ENCODE results near the gene LONP1. TPM values are rescaled to one million over a fixed set of nuclear protein-coding genes. Genes with fewer than 3 reads are reported as not detected.
"Not testable (repeated sequence)": the region's sequence is repeated elsewhere in the genome, so short reads cannot be mapped to it uniquely, and the experiment has no call there.

The LONP1 gene
- total RNA-seq, 1 donor from 2014 or later, result 63.9 TPM

DNA sequence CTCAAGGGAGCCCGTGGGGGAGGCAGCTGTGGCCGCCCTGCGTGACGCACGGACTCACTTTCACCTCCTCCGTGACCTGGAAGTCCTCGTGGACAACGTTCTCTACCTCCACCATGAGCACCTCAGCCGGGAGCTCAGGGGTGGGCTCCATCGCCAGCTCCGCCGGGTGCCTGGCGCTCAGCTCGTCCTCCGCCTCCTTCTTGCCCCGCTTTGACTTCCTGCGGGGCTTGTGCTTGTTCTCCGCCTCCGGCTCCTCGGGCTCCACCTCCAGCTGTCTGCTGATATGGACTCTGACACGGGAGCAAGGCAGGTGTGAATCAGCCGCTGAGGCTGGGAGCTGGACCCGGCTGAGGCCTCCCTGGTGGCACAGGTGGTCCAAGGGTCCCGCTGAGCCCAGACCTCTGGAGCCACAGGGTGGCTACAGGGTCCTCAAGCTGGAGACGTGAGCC is 8.2 kb downstream of the LONP1 start:
- DNase-seq (ENCODE audit: low spot score), result no peak

DNA sequence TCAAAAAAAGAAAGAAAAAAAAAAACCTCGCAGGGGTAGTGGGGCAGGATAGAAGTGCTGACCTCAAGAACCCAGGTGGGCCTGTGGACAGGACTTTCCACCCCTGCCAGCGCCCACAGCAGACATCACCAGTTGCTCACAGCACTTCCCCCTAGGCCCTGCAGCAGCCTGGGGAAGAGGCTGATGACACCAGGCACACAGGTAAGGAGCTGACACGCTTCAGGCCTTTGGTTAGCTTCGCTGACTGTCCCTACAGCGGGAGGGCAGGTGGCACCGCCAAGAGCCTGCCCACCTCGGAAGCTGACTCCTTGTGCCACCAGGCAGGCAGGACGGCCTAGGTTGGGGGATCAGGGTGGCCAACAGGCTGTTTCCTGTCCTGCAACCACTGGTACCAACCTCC is 8.9 kb downstream of the LONP1 start:
- no peak for DNase-seq (ENCODE audit: low spot score)

DNA sequence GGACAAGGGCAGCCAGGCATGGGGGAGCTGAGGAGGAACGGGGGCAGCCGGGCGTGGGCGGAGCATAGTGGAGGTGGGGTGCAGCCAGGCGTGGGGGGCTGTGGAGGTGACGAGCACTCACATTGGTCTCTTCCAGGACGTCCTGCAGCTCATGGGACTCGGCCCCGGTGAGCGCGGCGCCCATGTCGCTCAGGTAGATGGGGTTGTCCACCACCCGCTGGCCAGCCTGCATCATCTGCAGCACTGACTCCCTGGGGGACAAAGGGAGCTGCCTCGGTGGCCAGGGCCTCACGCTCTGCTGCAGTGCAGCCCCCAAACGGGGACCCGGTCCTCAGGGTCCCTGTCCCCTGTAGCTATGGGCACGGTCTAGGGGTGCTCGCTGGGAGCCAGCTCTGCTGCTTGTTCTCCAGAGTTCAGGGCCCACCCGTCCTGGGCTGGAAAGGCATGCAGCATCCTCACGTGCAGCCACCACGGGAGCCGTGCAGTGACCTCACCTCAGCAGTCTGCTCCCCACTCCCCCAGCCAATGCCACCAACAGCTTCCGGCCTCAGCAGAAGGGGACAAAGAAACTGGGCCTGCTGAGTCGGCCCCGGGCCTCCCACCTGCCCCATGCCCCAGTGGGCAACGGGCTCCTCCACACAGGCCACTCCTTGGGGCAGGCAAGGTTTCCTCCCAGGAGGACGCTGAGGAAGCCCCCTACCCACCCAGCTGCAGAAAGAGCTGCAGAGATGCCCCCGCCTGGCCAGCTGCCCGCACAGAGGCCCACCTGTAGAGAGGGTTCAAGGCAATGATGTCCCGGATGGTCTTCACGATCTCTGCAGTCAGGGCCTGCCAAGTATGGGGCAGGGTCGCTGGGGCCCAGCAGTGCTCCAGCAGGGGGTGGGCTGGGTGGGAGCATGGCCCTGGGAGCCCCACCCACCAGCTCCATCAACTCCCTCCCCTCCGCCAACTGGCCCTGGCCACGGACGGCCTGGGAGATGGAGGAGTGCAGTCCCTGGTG is 12.1 kb downstream of the LONP1 start:
- no peak for DNase-seq (ENCODE audit: low spot score)

DNA sequence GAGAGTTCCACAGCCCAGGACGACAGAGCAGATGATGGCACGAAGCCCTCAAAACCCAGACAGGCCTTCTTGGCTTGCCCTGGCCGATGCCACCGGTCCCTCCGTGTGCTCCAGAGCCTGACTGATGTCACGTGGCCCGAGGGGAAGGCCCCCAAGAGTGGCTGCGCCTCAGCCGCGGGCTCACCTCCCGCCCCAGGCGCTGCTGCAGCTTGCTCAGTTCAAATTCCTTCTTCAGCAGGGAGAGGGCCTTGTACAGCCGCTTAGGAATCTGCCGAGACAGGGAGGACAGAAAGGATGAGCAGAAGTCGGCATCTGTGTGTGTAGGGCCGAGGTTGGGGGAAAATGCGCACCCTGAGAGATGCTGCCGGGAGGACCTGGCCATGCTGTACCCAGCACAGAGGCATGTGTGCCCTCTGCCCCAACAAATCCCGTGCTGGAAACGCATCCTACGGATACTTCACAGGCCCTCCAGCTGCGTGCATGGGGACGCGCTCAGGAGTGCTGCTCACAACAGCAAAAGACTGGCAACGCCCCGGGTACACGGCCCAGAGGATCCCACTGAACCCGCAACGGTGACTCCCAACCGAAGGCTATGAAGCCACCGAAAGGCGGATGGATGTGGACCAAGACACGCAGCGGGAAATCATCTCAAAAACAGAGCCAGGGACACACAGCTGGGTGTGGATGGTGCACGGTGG is 12.9 kb downstream of the LONP1 start:
- DNase-seq (ENCODE audit: low spot score), result no peak

DNA sequence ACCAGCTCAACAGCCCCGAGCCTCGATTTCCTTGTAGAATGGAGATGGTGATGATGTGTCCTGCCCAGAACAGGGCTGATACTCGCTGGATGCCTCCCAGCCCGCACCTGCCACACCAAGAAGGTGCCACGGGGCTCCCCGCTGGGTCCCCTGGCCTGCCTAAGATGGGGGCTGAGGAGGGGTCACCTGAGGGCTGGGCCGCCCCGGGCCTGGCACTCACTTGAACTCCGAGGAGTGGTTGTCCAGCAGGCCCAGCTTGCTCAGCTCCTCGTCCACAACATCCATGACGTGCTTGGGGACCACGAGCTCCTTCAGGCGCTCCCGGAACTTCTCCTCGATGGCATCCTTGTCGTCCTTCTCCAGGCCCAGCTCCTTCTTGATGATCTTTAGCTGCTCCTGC is 14.4 kb downstream of the LONP1 start:
- no peak for DNase-seq (ENCODE audit: low spot score)

DNA sequence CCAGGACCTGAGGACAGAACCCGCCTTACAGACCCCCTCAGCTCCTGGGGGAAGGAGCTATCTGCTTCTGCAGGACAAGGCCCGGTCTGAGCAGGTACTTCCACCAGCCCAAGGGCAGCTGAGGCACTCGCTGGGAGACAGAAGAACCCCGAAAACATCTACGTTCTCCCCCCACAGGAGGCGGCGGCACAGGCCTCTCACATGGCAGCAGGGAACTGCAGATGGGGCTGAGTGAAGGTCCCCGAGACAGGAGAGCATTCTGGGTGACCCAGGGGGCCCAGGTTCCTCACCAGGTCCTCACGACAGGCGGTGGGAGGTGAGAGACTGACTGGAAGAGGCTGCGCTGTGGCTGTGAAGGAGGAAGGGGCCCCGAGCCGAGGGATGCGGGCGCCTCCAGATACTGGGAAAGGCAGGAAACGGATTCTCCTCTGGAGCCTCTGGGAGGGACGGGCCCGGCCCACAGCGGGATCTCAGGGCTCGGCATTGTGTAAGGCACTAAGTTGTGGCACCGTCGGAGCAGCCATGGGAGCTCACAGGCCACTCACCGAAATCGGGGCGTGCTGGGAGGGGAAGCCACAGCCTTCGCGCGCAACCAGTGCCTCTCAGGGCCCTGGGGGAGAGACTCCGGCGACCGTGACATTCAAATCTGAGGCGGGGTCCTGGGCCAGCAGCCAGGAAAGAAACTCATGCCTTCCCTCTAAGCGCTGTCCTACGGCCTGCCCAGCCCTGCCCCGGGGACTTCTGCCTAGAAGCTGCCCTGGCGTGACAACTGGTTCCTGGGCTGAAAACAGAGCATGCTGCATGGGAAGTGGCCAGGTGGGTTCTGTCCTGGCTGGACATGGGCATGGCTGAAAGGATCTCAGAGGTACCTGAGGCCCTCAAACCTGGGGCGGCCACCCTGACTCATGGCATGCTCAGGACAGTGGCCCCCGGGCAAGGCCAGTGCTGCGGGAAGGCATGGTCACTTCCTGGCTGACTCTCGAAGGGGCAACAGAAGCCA is 15.8 kb downstream of the LONP1 start:
- no peak for DNase-seq (ENCODE audit: low spot score)

DNA sequence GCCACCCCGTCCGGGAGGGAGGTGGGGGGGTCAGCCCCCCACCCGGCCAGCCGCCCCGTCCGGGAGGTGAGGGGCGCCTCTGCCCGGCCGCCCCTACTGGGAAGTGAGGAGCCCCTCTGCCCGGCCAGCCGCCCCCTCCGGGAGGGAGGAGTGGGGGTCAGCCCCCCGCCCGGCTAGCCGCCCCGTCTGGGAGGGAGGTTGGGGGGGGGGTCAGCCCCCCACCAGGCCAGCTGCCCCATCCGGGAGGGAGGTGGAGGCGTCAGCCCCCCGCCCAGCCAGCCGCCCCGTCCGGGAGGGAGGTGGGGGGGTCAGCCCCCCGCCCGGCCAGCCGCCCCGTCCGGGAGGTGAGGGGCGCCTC is 17.9 kb downstream of the LONP1 start:
- not testable (repeated sequence) for DNase-seq (ENCODE audit: low spot score)

DNA sequence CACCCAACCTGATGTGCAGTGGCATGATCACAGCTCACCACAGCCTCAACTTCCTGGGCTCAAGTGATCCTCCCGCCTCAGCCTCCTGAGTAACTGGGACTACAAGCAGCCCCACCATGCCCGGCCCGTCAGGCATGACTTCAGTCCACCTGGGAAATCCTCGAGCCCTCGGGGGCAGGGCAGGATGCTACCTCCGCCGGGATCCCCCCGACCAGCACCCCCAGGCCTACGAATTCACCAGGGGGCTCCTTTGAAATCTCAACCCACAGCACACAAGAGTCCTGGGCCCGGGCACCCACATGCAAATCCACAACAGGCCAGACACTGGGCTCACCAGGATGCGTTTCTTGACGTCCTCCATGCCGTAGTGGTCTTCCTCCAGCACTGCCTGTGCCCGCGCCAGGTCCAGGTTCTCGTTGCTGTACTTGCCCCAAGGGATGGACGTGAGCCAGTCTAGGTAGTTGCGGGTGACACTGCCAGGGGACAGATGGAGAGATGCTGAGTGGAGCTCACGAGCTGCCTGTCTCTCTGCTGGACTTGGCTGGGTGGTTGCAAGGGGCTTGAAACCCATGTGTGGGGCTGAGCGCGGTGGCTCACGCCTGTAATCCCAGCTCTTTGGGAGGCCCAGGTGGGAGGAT is 19.4 kb downstream of the LONP1 start:
- DNase-seq (ENCODE audit: low spot score), result no peak

DNA sequence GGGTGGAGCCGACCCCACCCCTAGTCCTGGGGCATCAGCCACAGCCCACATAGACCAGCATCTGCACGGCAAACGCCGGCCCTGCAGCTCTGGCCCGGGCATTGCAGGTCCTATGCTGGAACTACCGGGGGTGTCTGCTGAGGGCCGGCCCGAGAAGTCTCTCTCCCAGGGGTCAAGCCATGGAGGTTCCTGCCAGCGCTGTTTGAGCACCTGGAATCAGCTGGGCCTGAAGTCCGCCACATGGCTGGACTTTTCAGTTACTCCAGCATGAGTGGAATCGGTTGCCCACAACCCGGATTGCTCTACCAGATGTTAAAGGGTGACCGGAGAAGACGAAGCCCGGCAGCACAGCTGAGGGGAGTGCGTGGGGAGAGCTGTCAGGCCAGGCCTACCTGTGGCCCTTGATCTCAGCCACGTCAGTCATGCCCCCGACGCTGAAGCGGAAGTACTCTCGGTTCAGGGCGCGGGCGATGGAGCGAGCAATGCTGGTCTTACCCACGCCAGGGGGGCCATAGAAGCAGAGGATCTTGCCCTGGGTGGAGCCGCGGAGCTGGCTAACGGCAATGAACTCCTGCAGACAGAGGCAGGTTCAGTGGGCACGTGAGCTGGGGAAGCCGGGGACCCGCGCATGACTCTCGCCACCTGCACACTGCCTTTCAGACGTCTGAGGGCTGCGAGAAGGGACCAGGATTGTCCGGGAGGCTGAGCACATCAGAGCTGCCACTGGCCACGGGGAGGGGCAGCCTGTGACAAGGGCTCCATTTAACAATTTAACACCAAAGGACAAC is 21.1 kb downstream of the LONP1 start:
- no peak for DNase-seq (ENCODE audit: low spot score)

DNA sequence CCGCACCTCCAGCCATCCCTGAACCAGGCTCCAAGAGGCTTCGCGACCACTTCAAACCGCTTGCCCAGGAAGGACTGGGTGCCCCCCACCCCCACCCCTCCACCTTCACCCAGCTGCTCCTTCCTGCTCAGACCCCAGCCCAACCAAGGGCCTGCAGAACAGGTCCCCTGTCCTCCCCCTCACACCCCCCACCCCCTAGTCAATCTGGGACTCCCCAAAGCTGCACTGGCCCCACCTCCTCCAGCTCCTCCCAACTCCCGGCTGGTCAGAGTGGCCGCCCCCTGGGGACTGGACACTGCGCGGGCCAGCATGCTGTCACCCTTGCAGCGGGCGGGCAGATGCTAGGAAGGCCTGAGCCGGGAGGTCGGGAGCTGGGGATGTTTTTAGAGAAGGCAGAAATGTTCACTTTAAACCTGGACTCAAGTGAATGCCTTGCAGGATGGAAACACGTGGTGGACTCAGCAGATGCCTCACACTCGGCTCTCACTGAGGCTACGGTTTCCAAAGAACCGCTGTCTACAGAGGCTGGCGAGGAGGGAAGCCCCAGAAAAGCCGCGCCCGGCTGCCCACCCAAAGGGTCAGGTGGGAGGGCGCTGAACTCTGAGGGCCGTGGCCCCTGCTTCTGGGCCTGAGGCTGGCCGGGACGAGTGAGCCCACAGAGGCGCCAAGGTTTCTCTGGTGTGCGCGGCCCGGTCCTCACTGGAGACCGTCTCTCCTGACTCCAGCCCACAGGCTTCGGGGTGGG is 21.9 kb downstream of the LONP1 start:
- DNase-seq (ENCODE audit: low spot score), result no peak

DNA sequence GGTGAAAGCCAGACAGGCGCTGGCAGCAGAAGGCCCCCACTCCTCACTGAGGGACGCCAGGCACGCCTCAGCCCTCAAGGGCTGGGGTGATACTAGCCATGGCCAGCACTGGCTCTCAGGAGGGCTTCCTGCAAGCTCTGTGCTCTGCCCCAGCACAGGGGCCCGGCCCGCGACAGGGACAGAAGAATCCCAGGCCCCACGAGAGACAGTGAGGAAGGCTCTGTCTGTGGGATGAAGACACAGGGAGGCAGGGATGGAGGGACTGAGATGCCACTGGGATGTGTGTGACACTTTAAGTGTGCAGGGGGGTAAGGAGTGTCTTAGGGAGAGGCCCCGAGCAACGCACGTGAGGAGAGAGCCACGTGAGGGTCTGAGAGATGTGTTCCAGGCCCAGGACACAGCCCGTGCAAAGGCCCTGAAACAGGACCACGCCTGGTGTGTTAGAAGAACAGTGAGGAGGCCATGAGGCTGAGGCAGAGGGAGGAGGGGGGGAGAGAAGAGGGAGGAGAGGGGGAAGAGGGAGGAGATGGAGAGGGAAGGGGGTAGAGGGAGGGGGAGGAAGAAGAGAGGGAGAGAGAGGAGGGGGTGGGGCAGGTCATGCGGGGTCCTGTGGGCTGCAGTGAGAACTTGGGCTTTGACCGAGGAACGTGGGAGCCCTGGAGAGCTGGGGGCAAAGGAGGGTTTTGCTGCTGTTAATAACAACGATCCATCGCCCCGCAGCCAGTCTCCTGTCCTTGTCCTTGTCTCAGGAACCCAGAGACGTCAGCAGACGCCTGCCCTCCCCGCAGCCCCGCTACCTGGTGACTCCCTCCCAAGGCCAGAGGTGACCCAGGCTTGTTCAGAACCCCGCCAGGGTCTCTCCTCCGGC is 22.7 kb downstream of the LONP1 start:
- DNase-seq (ENCODE audit: low spot score), result no peak

DNA sequence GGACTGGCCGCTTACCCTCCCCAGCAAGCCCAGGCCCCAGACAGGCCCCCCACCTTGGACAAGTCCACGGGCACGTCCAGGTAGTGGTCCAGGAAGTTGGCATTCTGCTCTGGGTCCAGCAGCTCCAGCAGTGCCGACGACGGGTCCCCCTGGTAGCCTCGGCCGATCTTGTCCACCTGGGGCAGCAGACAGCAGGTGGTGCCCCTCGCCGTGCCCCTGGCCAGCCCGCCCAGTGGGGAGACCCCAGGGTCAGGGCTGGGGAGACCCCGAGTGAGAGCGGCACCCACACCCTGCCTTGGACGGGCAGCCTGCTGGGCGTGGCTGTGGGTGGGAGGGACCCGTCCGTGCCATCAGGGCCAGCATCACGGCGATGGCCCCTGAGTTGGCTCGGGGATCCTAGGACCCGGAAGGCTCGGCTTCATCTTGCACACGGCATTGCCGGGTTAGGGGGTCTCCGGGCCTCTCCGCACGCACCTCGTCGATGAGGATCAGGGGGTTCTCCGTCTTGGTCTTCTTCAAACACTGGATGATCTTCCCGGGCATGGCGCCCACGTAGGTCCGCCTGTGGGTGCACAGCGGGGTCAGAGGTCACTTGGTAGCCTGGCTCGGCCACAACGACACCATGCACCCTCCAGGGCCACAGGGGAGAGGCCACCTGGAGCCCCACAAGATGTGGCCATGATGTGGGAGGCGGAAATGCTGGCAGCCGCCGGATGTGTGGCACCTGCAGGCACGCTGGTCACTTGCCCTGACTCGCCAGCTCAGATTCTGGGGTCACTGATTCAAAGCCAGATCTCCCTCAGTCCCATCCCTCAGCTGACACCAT is 23.5 kb downstream of the LONP1 start:
- DNase-seq (ENCODE audit: low spot score), result peak; percentile 88

DNA sequence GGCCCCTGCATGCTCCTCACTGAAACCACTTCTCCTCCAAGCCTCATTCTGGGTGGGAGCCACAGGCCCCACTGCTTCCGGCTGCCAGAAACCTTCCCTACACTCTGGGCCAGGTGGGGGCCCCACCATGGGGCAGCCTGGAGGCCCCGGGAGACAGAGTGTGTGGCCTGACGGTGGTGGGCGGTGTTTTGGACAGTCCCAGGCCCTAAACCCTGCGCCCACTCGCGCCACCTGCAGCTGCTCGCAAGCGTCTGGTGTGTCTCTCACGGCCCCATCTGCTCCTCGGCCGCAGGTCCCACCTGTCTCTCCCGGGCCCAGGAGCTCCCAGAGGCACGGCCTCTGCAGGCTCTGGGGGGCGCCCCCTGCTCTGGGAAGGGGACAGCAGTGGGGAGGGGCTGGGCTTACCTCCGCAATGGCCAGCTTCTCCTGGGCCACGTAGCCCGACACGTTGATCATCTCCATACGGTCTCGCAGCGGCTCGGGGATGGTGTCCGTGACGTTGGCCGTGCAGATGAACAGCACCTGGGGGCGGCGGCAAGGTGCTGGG is 24.2 kb downstream of the LONP1 start:
- peak; percentile 86 for DNase-seq (ENCODE audit: low spot score)

DNA sequence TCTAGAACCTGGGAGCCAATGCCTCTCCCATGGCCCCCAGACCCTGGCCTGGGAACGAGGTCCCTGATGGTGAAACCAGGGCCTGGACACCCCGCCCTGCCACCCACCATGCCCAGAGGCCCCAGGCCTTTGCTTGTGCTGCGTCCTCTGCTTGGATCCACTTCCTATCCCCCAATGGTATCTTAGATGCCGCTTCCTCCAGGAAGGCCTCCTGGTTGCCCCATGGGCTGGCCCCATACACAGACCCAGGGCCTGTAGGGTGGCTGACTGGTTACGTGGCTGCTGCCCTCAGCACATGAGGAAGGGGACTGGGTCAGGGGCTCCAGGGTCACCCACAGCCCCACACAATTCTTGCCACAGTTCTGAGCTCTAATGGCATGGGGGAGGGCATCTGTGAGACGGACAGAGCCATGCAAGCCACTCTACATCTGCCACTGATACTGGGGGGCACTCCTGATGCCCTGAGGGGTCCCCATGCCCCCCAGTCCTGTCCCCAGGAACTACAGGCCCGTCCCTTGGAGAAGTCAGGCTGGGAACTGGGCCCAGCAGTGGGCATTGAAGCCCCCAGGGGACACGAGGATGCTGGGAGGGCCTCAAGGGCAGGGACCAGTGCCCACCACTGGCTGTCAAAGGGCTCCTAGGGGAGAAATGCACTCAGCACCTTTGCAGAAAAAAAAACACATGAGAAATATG is 24.8 kb downstream of the LONP1 start:
- DNase-seq (ENCODE audit: low spot score), result peak; percentile 87

DNA sequence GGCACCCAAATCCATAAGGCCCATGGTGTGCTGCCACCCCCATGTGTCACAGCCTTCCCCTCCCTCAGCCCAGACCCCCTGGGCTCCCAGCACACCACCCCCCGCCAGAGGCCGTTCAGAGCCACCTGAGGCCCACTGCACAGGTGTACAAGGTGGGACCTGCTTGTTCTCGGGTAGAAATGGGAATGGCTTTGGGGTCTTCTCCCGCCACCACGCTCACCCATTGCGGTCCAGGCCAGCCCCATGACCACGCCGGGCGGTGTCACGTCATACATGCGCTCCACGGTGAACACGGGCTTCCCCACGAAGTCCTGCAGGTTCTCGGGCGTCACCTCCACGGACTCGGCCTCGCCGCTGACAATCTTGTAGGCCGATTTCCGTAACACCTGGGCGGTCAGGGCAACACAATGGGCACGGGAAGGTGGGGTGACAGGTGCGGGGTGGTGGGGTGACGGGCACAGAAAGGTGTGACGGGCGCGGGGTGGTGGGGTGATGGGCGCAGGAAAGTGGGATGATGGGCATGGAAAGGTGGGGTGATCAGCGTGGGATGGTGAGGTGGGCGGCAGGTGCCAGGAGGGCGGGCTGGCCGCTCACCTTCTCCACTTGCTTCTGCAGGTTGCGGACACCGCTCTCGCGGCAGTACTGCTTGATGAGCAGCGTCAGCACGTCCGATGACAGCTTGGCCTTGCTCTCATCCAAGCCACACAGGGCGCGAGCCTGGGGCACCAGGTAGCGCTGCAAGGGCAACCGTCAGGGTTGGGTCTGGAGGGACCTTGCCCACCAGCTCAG is 25.6 kb downstream of the LONP1 start:
- no peak for DNase-seq (ENCODE audit: low spot score)

Measured in mesenteric fat pad (tissue), 1 donor.